ENCODE measurements around the gene USP25. TPM values are rescaled to one million over a fixed set of nuclear protein-coding genes. Genes with fewer than 3 reads are reported as not detected.

The USP25 gene
- total RNA-seq, 1 experiment from 2014 or later: 35.1 TPM

DNA sequence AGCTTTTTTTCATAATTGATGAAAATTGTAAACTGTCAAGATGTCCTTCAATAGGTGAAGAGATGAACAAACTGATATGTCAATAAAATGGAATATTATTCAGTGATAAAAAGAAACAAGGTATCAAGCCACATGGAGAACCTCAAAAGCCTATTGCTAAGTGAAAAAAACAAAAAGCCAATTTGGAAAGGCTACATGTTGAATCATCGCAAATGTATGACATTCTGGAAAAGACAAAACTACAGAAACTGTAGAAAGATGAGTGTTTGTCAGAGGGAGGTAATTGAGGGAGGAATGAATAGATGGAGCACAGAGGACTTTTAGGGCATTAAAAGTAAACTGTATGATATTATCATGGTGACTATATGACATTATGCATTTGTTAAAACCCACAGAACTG is 34.5 kb upstream of the USP25 start:
- H3K27me3 Mint-ChIP-seq (ENCODE audit: low read depth): no peaks in the 10 kb centered on the region; the same call in 1 of the 2 replicates
- no peak overlapping the region for H2AFZ ChIP-seq (ENCODE audit: low read length)
- H2BK12ac ChIP-seq (ENCODE audit: insufficient read length, low read depth, low read length): no peak overlapping the region
- no peaks in the 10 kb centered on the region for H4K20me1 ChIP-seq (ENCODE audit: control insufficient read depth, insufficient read depth, insufficient read length)
- no peak overlapping the region for H4K5ac ChIP-seq (ENCODE audit: insufficient read length, low read depth, low read length)
- no peak overlapping the region for H2BK15ac ChIP-seq (ENCODE audit: low read depth, low read length)
- no peak overlapping the region for H3K9ac ChIP-seq (ENCODE audit: extremely low read depth, insufficient read length, low read length)
- no peak overlapping the region for H2BK5ac ChIP-seq (ENCODE audit: insufficient read length, low read length)
- H2BK120ac ChIP-seq (ENCODE audit: low read depth, low read length, poor library complexity, severe bottlenecking): no peak overlapping the region
- no peak overlapping the region for H3K27ac Mint-ChIP-seq
- TF ChIP-seq, protein P1, sequence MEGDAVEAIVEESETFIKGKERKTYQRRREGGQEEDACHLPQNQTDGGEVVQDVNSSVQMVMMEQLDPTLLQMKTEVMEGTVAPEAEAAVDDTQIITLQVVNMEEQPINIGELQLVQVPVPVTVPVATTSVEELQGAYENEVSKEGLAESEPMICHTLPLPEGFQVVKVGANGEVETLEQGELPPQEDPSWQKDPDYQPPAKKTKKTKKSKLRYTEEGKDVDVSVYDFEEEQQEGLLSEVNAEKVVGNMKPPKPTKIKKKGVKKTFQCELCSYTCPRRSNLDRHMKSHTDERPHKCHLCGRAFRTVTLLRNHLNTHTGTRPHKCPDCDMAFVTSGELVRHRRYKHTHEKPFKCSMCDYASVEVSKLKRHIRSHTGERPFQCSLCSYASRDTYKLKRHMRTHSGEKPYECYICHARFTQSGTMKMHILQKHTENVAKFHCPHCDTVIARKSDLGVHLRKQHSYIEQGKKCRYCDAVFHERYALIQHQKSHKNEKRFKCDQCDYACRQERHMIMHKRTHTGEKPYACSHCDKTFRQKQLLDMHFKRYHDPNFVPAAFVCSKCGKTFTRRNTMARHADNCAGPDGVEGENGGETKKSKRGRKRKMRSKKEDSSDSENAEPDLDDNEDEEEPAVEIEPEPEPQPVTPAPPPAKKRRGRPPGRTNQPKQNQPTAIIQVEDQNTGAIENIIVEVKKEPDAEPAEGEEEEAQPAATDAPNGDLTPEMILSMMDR (conservative IDR thresholded peaks at IDR 0.05): no peak
- no peak overlapping the region for H3K4ac ChIP-seq (ENCODE audit: low read depth, low read length)
- no peak overlapping the region for H3K4me2 ChIP-seq (ENCODE audit: insufficient read depth, insufficient read length, low read length)
- H3K27me3 ChIP-seq (ENCODE audit: insufficient read depth, low read length): no peaks in the 10 kb centered on the region
- no peak overlapping the region for H2AK5ac ChIP-seq (ENCODE audit: insufficient read length, low read length)
- H3K9me3 Mint-ChIP-seq: peaks cover 0 to 2% of the 10 kb centered on the region in 2 experiments; a peak in 3 of 5 replicates
- H3K4me3 Mint-ChIP-seq: no peak overlapping the region
- H2BK20ac ChIP-seq (ENCODE audit: low read depth, low read length, poor library complexity, severe bottlenecking): no peak overlapping the region
- H3K18ac ChIP-seq (ENCODE audit: insufficient read length, low read depth, low read length): no peak overlapping the region
- no peaks in the 10 kb centered on the region for H3K23me2 ChIP-seq (ENCODE audit: insufficient read length, low read depth, low read length, poor library complexity, severe bottlenecking)
- no peak overlapping the region for H4K8ac ChIP-seq (replicated peaks; ENCODE audit: insufficient read length, low read depth, low read length)
- DNase-seq: no peak
- no peak overlapping the region for H4K91ac ChIP-seq (ENCODE audit: insufficient read length, low read depth, low read length)
- no peaks in the 10 kb centered on the region for H3K4me1 ChIP-seq (ENCODE audit: insufficient read depth, low read length)
- no peak overlapping the region for H3K27ac ChIP-seq (ENCODE audit: insufficient read length, low read depth, low read length)
- H3K79me2 ChIP-seq (ENCODE audit: insufficient read depth, low read length): no peaks in the 10 kb centered on the region
- H3K36me3 Mint-ChIP-seq (ENCODE audit: insufficient read depth in 1 of 3, low read depth in 3 of 3): peaks cover 0 to 3% (median 0%) of the 10 kb centered on the region in 3 experiments; a peak in 2 of 7 replicates
- WGBS (ENCODE audit: extremely low coverage, insufficient read length, low lambda C conversion rate): no CpG with 5 or more reads among the region's 1 CpG
- H3K23ac ChIP-seq (ENCODE audit: insufficient read length, low read depth, low read length): no peak overlapping the region
- no peaks in the 10 kb centered on the region for H3K79me1 ChIP-seq (ENCODE audit: insufficient read depth, low read depth, low read length, poor library complexity, severe bottlenecking)
- no peak overlapping the region for H3K14ac ChIP-seq (ENCODE audit: insufficient read depth, low read length)
- no peaks in the 10 kb centered on the region for H3K4me1 Mint-ChIP-seq
- no peaks in the 10 kb centered on the region for H3K9me3 ChIP-seq (ENCODE audit: control insufficient read depth, low read depth, low read length)
- H3K56ac ChIP-seq (ENCODE audit: insufficient read length, low read depth, low read length): no peak overlapping the region
- H3T11ph ChIP-seq (ENCODE audit: low read length): no peak overlapping the region
